ENCODE measurements around the gene ZNF394. TPM values are rescaled to one million over a fixed set of nuclear protein-coding genes. Genes with fewer than 3 reads are reported as not detected.

The ZNF394 gene
- total RNA-seq, 1 experiment from 2014 or later: 22.1 TPM

- intact Hi-C loops (cut with micrococcal nuclease): loop anchor here (2.0 kb wide), 1 partner anchor 28 kb away; the partner anchor contains the start of gene ZNF394
- TSS peak; percentile 84 for BruUV-seq (replicated peaks)
- POLR2A ChIA-PET: interaction anchor here (0.9 to 1.0 kb wide), 3 partner anchors 27 to 85 kb away, joined by 4 to 5 read pairs (median 5); partner anchors contain the start of genes ZKSCAN5, ZNF394 and ZNF655
Measured at GRCh38 chr7:99473315-99473596, 26.8 kb downstream of the ZNF394 start.

More at GRCh38 chr7:99473315-99473596, 26.8 kb downstream of the ZNF394 start:
- peak overlapping the region; percentile 81 for H3K4me3 ChIP-seq (replicated peaks in 1 of 2; ENCODE audit: low read depth in 1 of 2, low read length in 2 of 2)
- peak; percentile 34 for ATAC-seq
- peak; percentile 48 for DNase-seq (ENCODE audit: low read depth, low spot score)
- H2AFZ ChIP-seq (ENCODE audit: low read depth, low read length, poor library complexity, severe bottlenecking): no peak overlapping the region
- H3K9me3 ChIP-seq (ENCODE audit: control insufficient read depth in 1 of 2, insufficient read depth in 1 of 2, low read depth in 1 of 2, low read length in 2 of 2): no peaks in the 10 kb centered on the region
- peaks cover 52% of the 10 kb centered on the region for H3K79me2 ChIP-seq (ENCODE audit: insufficient read depth, low read length)
- H3K9me2 ChIP-seq (ENCODE audit: insufficient read depth): no peaks in the 10 kb centered on the region
- peaks cover 0 to 13% of the 10 kb centered on the region in 2 experiments; a peak in 2 of 4 replicates for H3K4me1 ChIP-seq (ENCODE audit: control insufficient read depth in 1 of 2, insufficient read depth in 2 of 2, low read length in 2 of 2)
- H3K27me3 ChIP-seq (ENCODE audit: insufficient read depth, low read length): no peaks in the 10 kb centered on the region
- H3K36me3 ChIP-seq (ENCODE audit: control insufficient read depth in 1 of 2, insufficient read depth in 2 of 2, low read length in 2 of 2): peaks cover 0 to 2% of the 10 kb centered on the region in 2 experiments; a peak in 2 of 4 replicates
- H3K9ac ChIP-seq (ENCODE audit: low read length): peak overlapping the region; percentile 81
- H4K20me1 ChIP-seq (ENCODE audit: insufficient read depth): no peaks in the 10 kb centered on the region
- peak overlapping the region; percentile 77 for H3K4me2 ChIP-seq (ENCODE audit: low read length)
- CTCF ChIA-PET: no interaction called here
- RAD21 ChIA-PET (ENCODE audit: low non-redundant PET in 1 of 2, low total read pairs in 2 of 2, uncharacterized antibody in 2 of 2, unreplicated experiment in 2 of 2): no interaction called here
- H3K27ac ChIP-seq (ENCODE audit: low read depth, low read length): peak overlapping the region; percentile 93
- TF ChIP-seq CTCF (IDR thresholded peaks at IDR 0.05 in 2 of 3, conservative IDR thresholded peaks at IDR 0.05 in 1 of 3; ENCODE audit: borderline replicate concordance in 1 of 3, insufficient read depth in 1 of 3, low read depth in 2 of 3, low read length in 2 of 3) (no peak), SRF (IDR thresholded peaks at IDR 0.05; ENCODE audit: low read depth) (no peak), CEBPB (IDR thresholded peaks at IDR 0.05; ENCODE audit: low read depth) (no peak)

Data from HCT116 (cell line).